ENCODE results near the gene TSKU.

GRCh38 chr11:76759517-76759916 is 23.6 kb upstream of the TSKU start:
- TF ChIP-seq POLR2A (IDR thresholded peaks at IDR 0.05; ENCODE audit: low read length) (no peak), GATA1 (IDR thresholded peaks at IDR 0.05; ENCODE audit: low read depth, low read length) (no peak)
